GM12878 (cell line): ENCODE data around the gene FAM162A. TPM values are rescaled to one million over a fixed set of nuclear protein-coding genes. Genes with fewer than 3 reads are reported as not detected.

ENCODE experiments used
- ATAC-seq: fragments of 200-7000 bp; cut with Tn5 transposase; 3 replicates; pipeline ENCODE4 v1.9.1; 2020; ENCODE audit warnings: mild to moderate bottlenecking, moderate library complexity
- BruUV-seq: library from RNA; stranded (reverse); fragments of 400-500 nt; replicated peaks from 2 replicates; lab custom pipeline; 2021; lab: Mats Ljungman, UMichigan
- CTCF ChIA-PET: fragments of 300-600 bp; sonication (Branson Sonifier 250); formaldehyde crosslinking; extraction: SDS; loops from one replicate; lab custom pipeline; 2021; ENCODE audit warnings: inconsistent platforms; lab: Yijun Ruan, JAX
- POLR2A ChIA-PET: fragments of 350-600 bp; formaldehyde crosslinking; extraction: SDS; loops from one replicate; lab custom pipeline; 2021; ENCODE audit warnings: inconsistent platforms; lab: Charles Lee
- RAD21 ChIA-PET: fragments of 300-600 bp; sonication (Branson Sonifier 250); formaldehyde crosslinking; loops from one replicate; lab custom pipeline; 2023; ENCODE audit warnings: antibody characterized with exemption; ENCODE audit not compliant: unreplicated experiment; lab: Charles Lee
- SMC1A ChIA-PET: fragments of 300-600 bp; sonication (Branson Sonifier 250); formaldehyde crosslinking; loops from one replicate; lab custom pipeline; 2023; ENCODE audit not compliant: unreplicated experiment, uncharacterized antibody; lab: Charles Lee
- DNase-seq: peaks from one replicate; pipeline ENCODE4 v3.0.0-alpha.2; 2011; ENCODE audit warnings: low read depth, low spot score
- FAIRE-seq: peaks from 3 replicates; lab custom pipeline; 2011; peaks lifted over from hg19 to GRCh38; lab: Jason Lieb, UNC
- H2AFZ ChIP-seq: 2 replicates; pipeline ENCODE4 v1.6.0; 2011; ENCODE audit warnings: low read depth, low read length, control low read depth; ENCODE audit not compliant: control insufficient read depth
- H3K27ac ChIP-seq: 2 replicates; pipeline ENCODE4 v1.5.1; 2011; ENCODE audit warnings: control low read depth; ENCODE audit not compliant: control insufficient read depth, insufficient read depth
- H3K27me3 ChIP-seq, 2 experiments: replicated peaks in 1 of 2; 2 replicates each; pipeline versions ENCODE4 v1.6.0 to v1.6.1; 2011; ENCODE audit warnings: low read length in 1 of 2; ENCODE audit not compliant: control insufficient read depth in 2 of 2, insufficient read depth in 2 of 2
- H3K36me3 ChIP-seq, 2 experiments: 2 replicates each; pipeline ENCODE4 v1.5.1; 2011; ENCODE audit warnings: low read length in 1 of 2; ENCODE audit not compliant: control insufficient read depth in 2 of 2, insufficient read depth in 2 of 2
- H3K4me1 ChIP-seq: 2 replicates; pipeline ENCODE4 v1.6.1; 2011; ENCODE audit warnings: mild to moderate bottlenecking, low read length, moderate library complexity, mixed read lengths; ENCODE audit not compliant: control insufficient read depth, insufficient read depth
- H3K4me2 ChIP-seq: 2 replicates; pipeline ENCODE4 v1.6.0; 2011; ENCODE audit warnings: control low read depth; ENCODE audit not compliant: control insufficient read depth, insufficient read depth
- H3K4me3 ChIP-seq: fragments of 200-600 bp; sonication (generic); 2 replicates; pipeline ENCODE4 v1.5.1; 2016
- H3K79me2 ChIP-seq: 2 replicates; pipeline ENCODE4 v1.6.0; 2011; ENCODE audit warnings: low read length; ENCODE audit not compliant: control insufficient read depth, insufficient read depth
- H3K9ac ChIP-seq: 2 replicates; pipeline ENCODE4 v1.8.0; 2011; ENCODE audit warnings: low read length, control low read depth, mixed read lengths; ENCODE audit not compliant: control insufficient read depth, insufficient read depth
- H3K9me3 ChIP-seq: replicated peaks from 3 replicates; pipeline ENCODE4 v1.5.1; 2011; ENCODE audit warnings: mild to moderate bottlenecking, low read length; ENCODE audit not compliant: control insufficient read depth, insufficient read depth
- H4K20me1 ChIP-seq: 2 replicates; pipeline ENCODE4 v1.6.0; 2011; ENCODE audit not compliant: control insufficient read depth, insufficient read depth
- ATF2 ChIP-seq: IDR thresholded peaks from 2 replicates; pipeline ENCODE4 v1.6.1; 2012; ENCODE audit warnings: low read length, inconsistent platforms
- ATF7 ChIP-seq: fragments of 450-650 bp; IDR thresholded peaks from 2 replicates; pipeline ENCODE4 v1.6.1; 2016; ENCODE audit warnings: low read depth, mild to moderate bottlenecking
- ELK1 ChIP-seq: IDR thresholded peaks from 2 replicates; pipeline ENCODE4 v1.6.1; 2012; ENCODE audit warnings: low read depth, low read length, improper control_type of control experiment
- GABPA ChIP-seq: IDR thresholded peaks from 2 replicates; pipeline ENCODE4 v1.6.1; 2014; ENCODE audit warnings: antibody characterized with exemption, low read depth, mild to moderate bottlenecking, inconsistent platforms
- JUNB ChIP-seq: IDR thresholded peaks from 2 replicates; pipeline ENCODE4 v1.6.1; 2016; ENCODE audit warnings: antibody characterized with exemption, mild to moderate bottlenecking
- MEF2A ChIP-seq: IDR thresholded peaks from 2 replicates; pipeline ENCODE4 v1.6.1; 2011; ENCODE audit warnings: low read depth, mild to moderate bottlenecking, low read length, moderate library complexity; ENCODE audit not compliant: insufficient read depth
- MEF2B ChIP-seq: fragments of 450-650 bp; IDR thresholded peaks from 2 replicates; pipeline ENCODE4 v1.6.1; 2018; ENCODE audit warnings: mild to moderate bottlenecking, moderate library complexity; ENCODE audit not compliant: partially characterized antibody, poor library complexity, severe bottlenecking
- NR2C1 ChIP-seq: fragments of 450-650 bp; IDR thresholded peaks from 2 replicates; pipeline ENCODE4 v1.6.1; 2017; ENCODE audit warnings: antibody characterized with exemption, mild to moderate bottlenecking, moderate library complexity
- RAD51 ChIP-seq: fragments of 450-650 bp; IDR thresholded peaks from 2 replicates; pipeline ENCODE4 v1.6.1; 2016; ENCODE audit warnings: moderate library complexity, mild to moderate bottlenecking, inconsistent platforms
- RUNX3 ChIP-seq: IDR thresholded peaks from 2 replicates; pipeline ENCODE4 v1.6.1; 2012; ENCODE audit warnings: low read length, inconsistent platforms
- SREBF2 ChIP-seq: IDR thresholded peaks from 2 replicates; pipeline ENCODE4 v1.6.1; 2012; ENCODE audit warnings: mild to moderate bottlenecking, low read length
- USF1 ChIP-seq: IDR thresholded peaks from 2 replicates; pipeline ENCODE4 v1.6.1; 2011; ENCODE audit warnings: borderline replicate concordance, low read depth, mild to moderate bottlenecking, moderate library complexity, mixed read lengths, low read length; ENCODE audit not compliant: insufficient read depth; ENCODE audit errors: extremely low read length
- WRNIP1 ChIP-seq: IDR thresholded peaks from 2 replicates; pipeline ENCODE4 v1.6.1; 2011; ENCODE audit warnings: low read depth, low read length, improper control_type of control experiment, borderline replicate concordance
- ZBED1 ChIP-seq: IDR thresholded peaks from 2 replicates; pipeline ENCODE4 v1.6.1; 2016; ENCODE audit warnings: borderline replicate concordance
- WGBS: methylation state at CpG from one replicate; pipeline ENCODE4 v1.1.6; 2016; ENCODE audit warnings: low lambda C conversion rate; ENCODE audit not compliant: insufficient replicate concordance, insufficient coverage; ENCODE audit errors: missing lambda C conversion rate; 5-methylcytosine and 5-hydroxymethylcytosine counted together
- in situ Hi-C: fragments of 300-500 bp; cut with MboI; formaldehyde crosslinking; loops from 9 replicates; pipeline ENCODE4 v1.14.3; 2018; ENCODE audit warnings: mixed read lengths
- intact Hi-C: fragments of 100-400 bp; cut with micrococcal nuclease; formaldehyde crosslinking; loops from one replicate; pipeline ENCODE4 v1.14.2; 2022; ENCODE audit not compliant: unreplicated experiment
- polyA plus RNA-seq, 11 experiments: library from polyadenylated mRNA; depleted of rRNA in 4 of 11; unstranded in 6 of 11; stranded (reverse) in 5 of 11; fragments of >200 nt; fragmentation: Nextera tagmentation in 4 of 11; fragmentation: Illumina TruSeq in 1 of 11; extraction: Ambion mirVana in 4 of 11; extraction: Trizol in 1 of 11; gene quantifications; 1 replicate in 1 of 11; 2 replicates in 10 of 11; pipeline versions ENCODE4 v1.2.1 to v1.2.3, GENCODE V29; 2011 to 2016; ENCODE audit warnings: inconsistent platforms in 2 of 11, missing spikeins in 2 of 11, low read depth in 1 of 11
- total RNA-seq, 4 experiments: library from RNA; depleted of rRNA in 3 of 4; stranded (reverse); fragments of >200 nt in 3 of 4; fragmentation: Illumina TruSeq in 1 of 4; extraction: Trizol in 1 of 4; gene quantifications; 2 replicates each; pipeline versions ENCODE4 v1.2.1 to v1.2.3, GENCODE V29; 2013 to 2021

FAM162A gene
- total and polyA plus RNA-seq, 10 of the 15 experiments (the other 5 are each of a cell fraction or from before 2014, with no cell fraction given) = 59.2 to 346 (median 149) TPM

- peak; percentile 68 for ATAC-seq
These were observed 22.2 kb downstream of the FAM162A start for GRCh38 chr3:122406198-122406597.

More at GRCh38 chr3:122406198-122406597, 22.2 kb downstream of the FAM162A start:
- FAIRE-seq (no peak), DNase-seq (no peak)
- Histone ChIP-seq H3K4me2 (no peak overlapping the region), H4K20me1 (no peaks in the 10 kb centered on the region), H3K4me1 (no peaks in the 10 kb centered on the region), H3K27me3 (no peaks in the 10 kb centered on the region), H3K27ac (no peak overlapping the region), H2AFZ (no peak overlapping the region), H3K4me3 (no peak overlapping the region), H3K9me3 (no peaks in the 10 kb centered on the region), H3K79me2 (no peaks in the 10 kb centered on the region; the same call in 1 of the 2 replicates), H3K9ac (no peak overlapping the region), H3K36me3 (peaks cover 5 to 18% of the 10 kb centered on the region in 2 experiments)
- SMC1A ChIA-PET = interaction anchor here (1.3 to 7.4 kb wide), 5 partner anchors 9 to 304 kb away, joined by 3 to 70 read pairs (median 6); no protein-coding TSS in a partner anchor
- POLR2A ChIA-PET = interaction anchor here (0.6 to 2.6 kb wide), 5 partner anchors 10 to 135 kb away, joined by 3 to 16 read pairs (median 4); partner anchors contain the start of genes FAM162A and WDR5B
- intact Hi-C loops (no loop called here), in situ Hi-C loops (no loop called here)
- RAD21 ChIA-PET = interaction anchor here (0.8 to 1.9 kb wide), 5 partner anchors 10 to 100 kb away, joined by 3 to 6 read pairs (median 4); partner anchors contain the start of genes FAM162A, MIX23 and WDR5B
- CTCF ChIA-PET = interaction anchor here (0.9 to 5.4 kb wide), 6 partner anchors 9 to 360 kb away, joined by 3 to 28 read pairs (median 4); partner anchors contain the start of genes FAM162A and WDR5B
- 5% methylated on average over 4 of the region's 4 CpGs for WGBS
- no TSS peak for BruUV-seq
- no peak for TF ChIP-seq ZBED1
- peak; percentile 48 for TF ChIP-seq ATF7
- TF ChIP-seq MEF2B = peak; percentile 67
- peak; percentile 63 for TF ChIP-seq JUNB
- TF ChIP-seq ELK1 = no peak
- no peak for TF ChIP-seq NR2C1
- peak; percentile 76; the same call in 1 of the 2 replicates for TF ChIP-seq MEF2A
- no peak for TF ChIP-seq GABPA
- no peak for TF ChIP-seq SREBF2
- no peak for TF ChIP-seq WRNIP1
- no peak for TF ChIP-seq USF1
- TF ChIP-seq RUNX3 = peak; percentile 32
- peak; percentile 37; the same call in 1 of the 2 replicates for TF ChIP-seq ATF2
- TF ChIP-seq RAD51 = peak; percentile 26; the same call in 1 of the 2 replicates
